Fibroblast of upper back skin (primary cell): Measurements from ENCODE around the gene WWOX.

Experiments used
- DNase-seq: peaks from one replicate; pipeline ENCODE4 v3.0.0-alpha.2; 2013

The WWOX gene

DNA sequence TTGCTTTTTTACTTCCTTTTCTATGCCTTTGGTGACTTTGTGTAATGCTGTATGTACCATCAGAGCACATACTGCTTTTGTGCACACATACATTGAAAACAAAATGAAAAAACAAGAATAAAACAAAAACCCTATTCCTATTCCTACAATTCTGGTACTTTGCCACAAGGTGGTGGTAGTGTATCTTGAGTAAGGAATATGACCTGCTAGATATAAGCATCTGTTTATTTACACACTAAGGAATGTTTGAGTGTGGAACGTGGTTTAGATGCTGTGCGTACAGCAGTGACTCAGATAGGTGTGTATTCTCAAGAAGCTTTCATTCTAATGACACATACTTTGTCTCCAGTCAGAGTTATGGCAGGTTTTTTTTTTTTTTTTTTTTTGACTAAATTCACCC, 606.2 kb downstream of the WWOX start:
- peak; percentile 10 for DNase-seq

GRCh38 chr16:78706637-78707036, 607.2 kb downstream of the WWOX start:
- no peak for DNase-seq

DNA sequence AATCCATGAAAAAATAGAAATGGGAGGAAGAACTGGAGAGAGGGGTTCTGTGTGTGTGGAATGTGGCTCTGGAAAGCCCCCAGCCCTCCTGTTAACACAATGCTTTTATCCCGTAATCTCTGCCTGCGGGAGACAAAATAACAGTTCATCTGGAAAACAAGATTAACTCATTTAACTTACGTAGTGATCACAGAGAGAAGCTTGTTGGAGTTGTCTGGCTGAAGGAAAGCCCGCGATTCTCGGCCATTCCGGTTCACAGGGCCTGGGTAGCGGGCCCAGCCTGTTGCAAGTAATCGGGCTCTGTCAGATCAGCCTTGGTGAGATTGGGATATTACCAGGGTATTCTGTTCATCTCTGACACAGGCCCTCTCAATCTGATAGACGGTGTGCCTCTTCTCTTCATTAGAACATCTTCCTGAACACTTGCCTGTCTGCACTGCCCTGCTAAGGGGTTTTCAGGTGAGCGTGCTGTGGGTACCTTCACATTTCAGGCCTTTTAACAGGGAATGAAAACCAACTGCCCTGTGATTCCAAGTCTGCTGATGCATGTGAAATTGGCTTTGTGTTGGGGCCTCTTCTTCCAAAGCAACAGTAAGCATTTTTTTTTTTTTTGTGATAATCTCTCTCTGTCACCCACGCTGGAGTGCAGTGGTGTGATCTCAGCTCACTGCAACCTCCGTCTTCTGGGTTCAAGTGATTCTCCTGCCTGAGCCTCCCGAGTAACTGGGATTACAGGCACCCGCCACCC, 609.9 kb downstream of the WWOX start:
- no peak for DNase-seq

- DNase-seq, result no peak
These were observed 615.7 kb downstream of the WWOX start for GRCh38 chr16:78715106-78715505.

- no peak for DNase-seq
These were observed 616.2 kb downstream of the WWOX start for GRCh38 chr16:78715673-78716072.

GRCh38 chr16:78718141-78718540, 618.7 kb downstream of the WWOX start:
- no peak for DNase-seq

GRCh38 chr16:78720416-78720815, 621.0 kb downstream of the WWOX start:
- no peak for DNase-seq

GRCh38 chr16:78727536-78727935, 628.1 kb downstream of the WWOX start:
- no peak for DNase-seq

DNA sequence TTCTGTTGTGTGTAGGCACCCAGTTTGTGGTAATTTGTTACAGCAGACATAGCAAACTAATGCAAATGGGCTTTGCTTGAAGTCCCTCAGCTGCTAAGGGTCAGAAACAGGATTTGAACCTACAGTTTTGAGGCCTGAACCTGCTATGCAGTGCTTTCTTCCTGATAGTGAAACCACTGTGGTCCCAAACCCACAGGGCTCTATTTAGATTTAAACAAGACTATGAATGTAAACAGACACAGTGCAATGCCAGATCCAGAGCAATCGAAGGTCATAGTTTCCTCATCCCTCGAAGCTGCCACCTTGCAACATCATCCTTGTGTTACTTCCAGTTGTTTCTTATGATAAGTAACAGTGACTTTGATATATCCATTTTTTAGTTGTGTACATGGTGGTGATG, 630.2 kb downstream of the WWOX start:
- no peak for DNase-seq

DNA sequence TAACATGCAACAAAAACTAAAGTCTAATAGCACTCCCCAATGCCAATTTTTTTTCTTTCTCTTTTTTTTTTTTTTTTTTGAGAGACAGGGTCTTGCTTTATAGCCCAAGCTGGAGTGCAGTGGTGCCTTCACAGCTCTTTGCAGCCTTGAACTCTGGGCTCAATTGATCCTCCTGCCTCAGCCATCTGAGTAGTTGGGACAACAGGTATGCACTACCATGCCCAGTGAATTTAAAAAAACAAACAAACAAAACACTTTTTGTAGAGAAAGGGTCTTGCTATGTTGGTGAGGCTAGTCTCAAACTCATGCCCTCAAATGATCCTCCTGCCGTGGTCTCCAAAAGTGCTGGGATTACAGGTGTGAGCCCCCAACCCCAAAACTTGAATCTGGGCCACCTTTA, 632.3 kb downstream of the WWOX start:
- no peak for DNase-seq

DNA sequence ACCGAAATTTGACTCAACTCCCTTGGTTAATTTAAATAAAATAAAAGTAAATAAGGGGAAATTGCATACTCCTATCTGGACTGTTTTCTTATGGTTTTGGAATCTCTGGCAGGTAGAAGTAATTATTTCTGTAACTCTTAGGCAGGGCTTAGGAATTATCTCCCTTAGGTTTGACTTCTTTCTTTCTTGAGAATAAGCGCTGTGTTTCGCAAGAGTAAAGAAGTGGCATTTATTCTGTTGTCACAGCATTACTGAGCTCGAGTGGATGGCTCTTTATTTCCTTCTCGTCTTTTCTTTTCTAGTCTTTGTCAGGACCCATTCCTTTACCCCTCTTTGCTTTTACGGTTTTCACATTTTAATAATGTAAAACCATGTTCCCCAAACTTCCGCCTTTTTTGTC, 633.2 kb downstream of the WWOX start:
- DNase-seq, result no peak

GRCh38 chr16:78735337-78735736, 635.9 kb downstream of the WWOX start:
- no peak for DNase-seq

- DNase-seq, result no peak
These were observed 638.2 kb downstream of the WWOX start for GRCh38 chr16:78737630-78738029.

DNA sequence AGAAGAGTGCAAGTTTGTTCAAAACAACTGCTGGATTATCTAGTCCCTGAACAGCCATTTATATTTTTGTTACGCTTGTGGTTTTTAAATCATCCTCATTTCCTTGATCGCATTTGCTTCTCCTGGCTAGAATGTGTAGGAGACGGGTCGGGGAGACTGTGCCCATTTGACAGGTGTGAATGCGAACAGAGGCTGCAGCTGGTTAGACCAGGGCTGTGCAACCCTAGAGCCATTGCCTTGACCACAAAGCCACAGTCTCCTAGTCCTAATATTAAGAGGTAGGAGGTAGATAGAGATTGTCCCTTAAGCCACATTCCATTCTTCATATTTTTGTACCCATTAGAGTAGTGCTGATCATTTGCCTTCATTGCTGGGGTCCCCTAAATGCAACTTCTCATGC, 639.1 kb downstream of the WWOX start:
- DNase-seq, result no peak

DNA sequence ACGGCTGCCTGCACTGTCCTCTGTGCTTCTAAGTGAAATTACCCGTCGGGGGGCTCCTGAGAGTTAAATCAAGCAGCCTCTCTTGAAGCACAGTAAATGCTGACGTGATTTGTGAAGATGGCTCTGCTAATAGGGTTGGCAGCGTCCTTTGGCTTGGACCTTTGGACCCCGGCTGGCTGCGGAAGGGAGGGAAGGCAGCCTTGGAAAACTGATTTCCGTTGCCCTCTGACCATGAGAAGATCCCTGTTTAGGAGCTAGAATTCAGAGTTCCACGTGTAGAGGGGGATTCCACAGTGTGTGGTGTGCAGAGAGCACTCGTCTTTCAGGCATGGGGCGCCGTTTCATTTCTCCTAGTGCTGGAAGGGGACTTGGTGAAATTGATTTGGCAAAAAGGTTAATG, 640.8 kb downstream of the WWOX start:
- DNase-seq, result no peak

- no peak for DNase-seq
These were observed 643.2 kb downstream of the WWOX start for GRCh38 chr16:78742501-78743283.

- DNase-seq, result no peak
These were observed 644.1 kb downstream of the WWOX start for GRCh38 chr16:78743556-78743955.

- no peak for DNase-seq
These were observed 644.6 kb downstream of the WWOX start for GRCh38 chr16:78744099-78744498.

GRCh38 chr16:78744796-78745107, 645.3 kb downstream of the WWOX start:
- DNase-seq, result no peak

DNA sequence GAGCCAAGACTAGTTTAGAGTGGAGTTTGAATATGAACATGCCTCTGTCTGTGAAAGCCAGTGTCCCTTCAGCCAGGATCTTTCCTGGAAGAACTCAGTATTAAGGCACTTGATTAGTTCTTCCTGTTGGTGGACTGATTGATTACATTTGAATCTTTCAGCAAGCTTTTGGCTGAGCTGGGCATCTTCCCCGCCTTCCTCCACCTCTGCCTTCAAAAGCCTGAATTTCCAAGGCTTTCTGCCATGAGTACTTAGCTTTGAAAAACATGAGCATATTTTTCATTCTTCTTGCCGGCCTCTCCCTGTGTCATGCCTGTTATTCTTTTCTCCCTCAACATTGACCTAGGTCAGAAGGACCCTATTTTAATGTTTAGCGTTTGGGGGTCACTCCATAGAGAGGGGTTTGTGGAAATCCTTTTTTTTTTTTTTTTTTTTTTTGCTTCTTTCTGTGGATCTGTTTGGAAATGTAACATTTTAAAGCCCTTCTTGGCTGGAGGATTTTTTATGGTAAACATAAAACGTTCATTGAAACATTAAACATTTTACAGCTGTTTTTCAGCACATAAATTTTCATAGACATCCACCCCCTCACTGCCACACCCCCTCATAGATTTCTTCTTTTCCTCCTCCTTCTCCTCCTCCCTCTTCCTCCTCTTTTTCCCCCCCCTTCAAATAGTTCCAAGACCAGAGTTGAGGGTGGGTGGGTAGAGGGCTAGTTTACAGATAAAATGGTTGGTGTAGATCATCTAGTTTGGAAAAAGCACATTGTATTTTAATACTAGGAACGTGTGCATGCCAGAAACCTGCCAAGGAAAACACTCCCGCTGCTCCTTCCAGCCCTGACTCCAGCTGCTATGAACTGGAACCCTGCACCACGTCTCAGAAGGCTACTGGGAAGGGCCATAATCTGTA, 645.9 kb downstream of the WWOX start:
- DNase-seq, result no peak

GRCh38 chr16:78746718-78747117, 647.3 kb downstream of the WWOX start:
- DNase-seq, result no peak

- DNase-seq, result no peak
These were observed 648.9 kb downstream of the WWOX start for GRCh38 chr16:78748220-78748929.

DNA sequence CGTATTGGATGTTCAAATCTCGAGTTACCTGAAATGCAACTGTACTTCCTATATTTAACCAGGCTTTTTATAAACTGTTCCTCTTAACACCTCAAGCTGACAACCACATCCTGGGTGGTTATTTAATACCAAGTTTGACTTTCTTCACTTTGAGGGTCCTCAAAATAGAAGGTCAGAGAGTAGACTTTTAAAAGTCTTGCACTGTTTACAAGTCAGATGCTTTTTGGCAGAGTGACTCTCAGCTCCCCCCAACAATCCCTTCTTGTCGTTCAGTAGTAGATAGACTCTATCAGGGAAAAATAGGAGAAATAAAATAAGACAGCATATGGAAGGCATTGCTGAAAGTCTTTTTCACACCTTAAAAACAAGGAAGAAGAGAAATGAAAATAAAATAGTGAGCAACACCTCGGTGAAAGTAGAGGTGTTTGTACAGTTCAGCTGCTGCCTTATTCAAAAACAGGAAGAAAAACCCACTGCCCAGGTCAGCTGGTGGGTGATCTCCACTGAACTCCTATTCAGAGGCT, 650.4 kb downstream of the WWOX start:
- DNase-seq, result no peak
